GM21619 (cell line): ENCODE data around the gene ADGRL3.
"Not testable (repeated sequence)": the region's sequence is repeated elsewhere in the genome, so short reads cannot be mapped to it uniquely, and the experiment has no call there.

ENCODE experiments used
- ATAC-seq: cut with Tn5 transposase; IDR thresholded peaks from one replicate; pipeline ENCODE4 v1.9.1; 2021; ENCODE audit not compliant: unreplicated experiment

The ADGRL3 gene

GRCh38 chr4:61468024-61468720, 268.0 kb downstream of the ADGRL3 start:
- no peak for ATAC-seq

- no peak for ATAC-seq
These were observed 273.2 kb downstream of the ADGRL3 start for GRCh38 chr4:61473306-61473705.

- ATAC-seq, result no peak
These were observed 278.2 kb downstream of the ADGRL3 start for GRCh38 chr4:61478340-61478739.

GRCh38 chr4:61485056-61485455, 284.9 kb downstream of the ADGRL3 start:
- ATAC-seq, result no peak

- ATAC-seq, result no peak
These were observed 289.8 kb downstream of the ADGRL3 start for GRCh38 chr4:61489927-61490326.

- ATAC-seq, result no peak
These were observed 292.9 kb downstream of the ADGRL3 start for GRCh38 chr4:61493041-61493440.

GRCh38 chr4:61493470-61493869, 293.3 kb downstream of the ADGRL3 start:
- ATAC-seq, result no peak

GRCh38 chr4:61500883-61501282, 300.8 kb downstream of the ADGRL3 start:
- ATAC-seq, result no peak

GRCh38 chr4:61501812-61502211, 301.7 kb downstream of the ADGRL3 start:
- no peak for ATAC-seq

- ATAC-seq, result no peak
These were observed 305.9 kb downstream of the ADGRL3 start for GRCh38 chr4:61505773-61506685.

GRCh38 chr4:61507091-61507490, 307.0 kb downstream of the ADGRL3 start:
- no peak for ATAC-seq

GRCh38 chr4:61509721-61510241, 309.7 kb downstream of the ADGRL3 start:
- ATAC-seq, result not testable (repeated sequence)

- no peak for ATAC-seq
These were observed 311.8 kb downstream of the ADGRL3 start for GRCh38 chr4:61511716-61512488.

- ATAC-seq, result no peak
These were observed 314.9 kb downstream of the ADGRL3 start for GRCh38 chr4:61514991-61515390.

GRCh38 chr4:61517144-61517543, 317.0 kb downstream of the ADGRL3 start:
- ATAC-seq, result no peak

- no peak for ATAC-seq
These were observed 320.0 kb downstream of the ADGRL3 start for GRCh38 chr4:61520166-61520565.

- no peak for ATAC-seq
These were observed 320.6 kb downstream of the ADGRL3 start for GRCh38 chr4:61520681-61521160.

GRCh38 chr4:61521451-61521850, 321.3 kb downstream of the ADGRL3 start:
- no peak for ATAC-seq

- ATAC-seq, result no peak
These were observed 322.2 kb downstream of the ADGRL3 start for GRCh38 chr4:61522312-61522711.

GRCh38 chr4:61527888-61528287, 327.8 kb downstream of the ADGRL3 start:
- no peak for ATAC-seq

- no peak for ATAC-seq
These were observed 328.5 kb downstream of the ADGRL3 start for GRCh38 chr4:61528595-61528994.
